HG02981 (cell line): Measurements from ENCODE around the gene KLHL13.
A peak's percentile ranks its signal among the peaks of the same experiment; 100 is the strongest.
"Not testable (repeated sequence)": the region's sequence is repeated elsewhere in the genome, so short reads cannot be mapped to it uniquely, and the experiment has no call there.

ENCODE experiments used
- ATAC-seq: cut with Tn5 transposase; IDR thresholded peaks from one replicate; pipeline ENCODE4 v1.9.1; 2021; ENCODE audit warnings: mild to moderate bottlenecking, moderate library complexity; ENCODE audit not compliant: unreplicated experiment

Gene KLHL13

DNA sequence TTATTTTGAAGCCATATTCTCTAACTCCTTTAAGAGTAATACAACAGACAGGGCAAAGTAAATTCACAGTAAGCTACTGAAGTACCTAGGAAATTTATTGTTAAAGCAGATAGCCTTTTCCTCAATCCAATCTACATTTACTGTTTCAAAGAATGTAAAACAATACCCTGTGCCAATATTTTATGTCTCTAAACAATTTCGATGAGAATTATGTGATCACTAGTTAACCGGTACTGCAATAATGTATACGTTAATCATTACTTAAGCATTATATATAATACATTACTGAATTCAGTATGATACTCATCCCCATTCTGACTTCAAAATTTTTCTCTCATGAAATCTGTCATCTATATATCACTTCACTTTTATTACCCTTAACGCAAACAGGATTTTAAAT lies 28.5 kb downstream of the KLHL13 start:
- no peak for ATAC-seq

DNA sequence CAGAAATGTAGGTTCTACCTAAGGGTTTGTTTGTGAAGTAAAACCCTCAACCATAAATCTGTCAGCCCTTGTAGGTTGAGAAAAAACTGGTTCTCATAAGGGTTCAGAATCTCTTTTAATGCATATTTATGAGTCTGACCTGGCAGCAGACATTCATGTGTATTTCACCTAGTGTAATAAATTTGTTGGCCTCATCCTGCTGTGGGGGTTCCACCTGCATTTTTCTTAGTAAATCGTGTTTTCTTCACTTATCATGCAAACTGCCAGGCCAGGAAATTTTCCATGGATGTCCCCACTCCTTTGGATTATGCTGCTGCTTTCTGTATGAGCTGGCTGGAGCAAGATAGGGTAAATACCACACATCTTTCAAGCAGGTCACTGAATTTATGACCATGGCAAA lies 42.4 kb downstream of the KLHL13 start:
- ATAC-seq, result no peak

- no peak for ATAC-seq
Observed at GRCh38 chrX:118066867-118067515, 49.6 kb downstream of the KLHL13 start.

DNA sequence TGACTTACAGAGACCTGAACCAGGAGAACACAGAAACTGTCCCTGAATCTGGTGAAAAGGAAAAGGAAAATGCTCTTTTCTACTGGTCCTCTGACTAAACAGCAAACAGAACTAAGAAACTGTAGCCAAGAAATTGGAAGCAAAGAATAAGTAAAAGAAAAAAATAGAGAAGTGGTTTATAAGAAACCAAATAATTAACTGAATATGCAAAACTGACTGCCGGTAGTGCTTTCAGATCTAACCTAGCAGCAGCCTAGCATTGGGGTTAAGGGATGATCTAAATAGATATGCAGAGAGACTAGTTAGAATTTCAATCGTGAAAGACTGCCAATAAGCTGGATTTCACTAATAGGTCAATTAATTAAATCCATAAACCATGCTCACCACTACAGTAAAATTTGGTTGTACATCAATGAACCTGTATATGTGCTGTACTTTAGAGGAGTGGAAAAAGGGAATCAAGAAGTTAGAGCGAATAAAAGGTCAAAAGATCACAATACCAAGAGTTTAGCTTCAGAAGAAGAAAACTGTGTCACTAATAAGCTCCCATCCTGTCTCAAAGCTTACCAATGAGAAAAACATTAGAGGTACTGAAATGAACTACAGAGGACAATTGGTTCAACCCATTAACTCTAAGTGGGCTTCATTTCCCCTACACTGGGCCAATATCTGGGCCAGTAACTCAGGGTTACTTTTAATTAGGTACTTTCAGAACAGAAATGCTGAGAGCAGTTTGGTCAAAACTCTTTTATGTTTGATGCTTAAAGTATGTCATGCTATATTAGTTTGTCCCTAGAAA lies 53.6 kb downstream of the KLHL13 start:
- ATAC-seq, result peak; percentile 80

GRCh38 chrX:118062048-118062789 lies 54.4 kb downstream of the KLHL13 start:
- ATAC-seq, result peak; percentile 34

GRCh38 chrX:118058924-118059323 lies 57.7 kb downstream of the KLHL13 start:
- no peak for ATAC-seq

GRCh38 chrX:118056870-118057269 lies 59.7 kb downstream of the KLHL13 start:
- ATAC-seq, result no peak

- no peak for ATAC-seq
Observed at GRCh38 chrX:118049713-118050112, 66.9 kb downstream of the KLHL13 start.

DNA sequence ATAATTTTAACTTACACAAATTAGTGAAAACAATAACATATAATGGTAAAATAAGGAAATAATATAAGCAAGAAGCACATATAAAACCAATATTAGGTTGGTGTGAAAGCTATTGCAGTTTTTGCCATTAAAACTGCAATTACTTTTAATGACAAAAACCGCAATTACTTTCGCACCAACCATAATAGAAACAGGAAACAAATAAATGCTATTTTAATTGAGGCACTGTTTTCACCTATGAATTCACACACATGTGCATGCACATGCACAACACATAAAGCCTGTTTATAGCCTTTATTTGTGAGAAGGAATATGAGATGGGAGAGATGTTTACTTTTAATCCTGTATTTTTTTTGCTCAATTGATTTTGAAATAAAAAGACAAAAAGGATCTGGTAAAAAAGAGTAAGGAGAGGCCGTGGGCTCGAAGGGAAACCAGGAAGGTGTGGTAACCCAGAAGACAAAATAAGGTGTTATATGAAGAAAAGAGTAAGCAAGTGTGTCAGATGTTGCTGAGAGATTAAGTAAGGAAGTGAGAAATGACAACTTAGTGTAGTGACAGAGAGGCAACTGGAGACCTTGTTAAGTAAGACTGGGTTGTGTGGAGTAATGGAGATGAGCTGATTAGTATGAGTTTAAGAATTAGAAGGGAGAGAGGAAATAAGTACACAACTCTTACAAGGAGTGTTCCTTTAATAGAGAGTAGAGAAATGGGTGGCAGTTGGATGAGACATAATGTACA lies 69.0 kb downstream of the KLHL13 start:
- no peak for ATAC-seq

GRCh38 chrX:118039591-118039990 lies 77.0 kb downstream of the KLHL13 start:
- ATAC-seq, result no peak

DNA sequence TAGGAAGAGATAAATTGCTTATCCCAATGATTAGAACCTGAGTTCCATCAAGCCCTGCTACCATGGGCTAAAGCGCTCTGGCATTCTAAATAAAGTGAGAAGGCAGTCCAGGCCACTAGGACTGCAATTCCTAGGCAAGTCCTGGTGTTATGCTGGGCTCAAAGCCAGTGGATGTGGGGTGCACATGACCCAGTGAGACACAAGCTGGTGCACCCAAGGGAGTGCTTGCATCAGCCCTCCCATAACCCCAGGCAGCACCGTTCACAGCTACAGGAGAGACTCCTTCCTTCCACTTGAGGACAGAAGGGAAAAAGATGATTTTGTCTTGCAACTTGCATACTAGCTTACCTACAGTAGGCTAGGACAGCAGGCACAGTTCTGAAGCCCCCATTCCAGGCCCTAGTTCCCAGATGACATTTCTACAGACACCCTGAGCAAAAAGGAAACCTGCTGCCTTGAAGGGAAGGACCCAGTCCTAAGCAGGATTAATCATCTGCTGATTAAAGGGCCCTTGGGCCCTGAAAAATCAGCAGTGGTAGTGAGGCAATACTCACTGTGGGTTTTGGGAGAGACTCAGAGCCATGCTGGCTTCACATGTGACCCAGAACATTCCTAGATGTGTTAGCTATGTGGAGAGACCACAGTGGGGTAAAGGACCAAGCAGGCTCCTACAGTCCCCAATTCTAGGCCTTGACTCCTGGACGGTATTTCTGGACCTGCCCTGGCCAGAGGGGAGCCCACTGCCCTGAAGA lies 77.8 kb downstream of the KLHL13 start:
- ATAC-seq, result no peak

DNA sequence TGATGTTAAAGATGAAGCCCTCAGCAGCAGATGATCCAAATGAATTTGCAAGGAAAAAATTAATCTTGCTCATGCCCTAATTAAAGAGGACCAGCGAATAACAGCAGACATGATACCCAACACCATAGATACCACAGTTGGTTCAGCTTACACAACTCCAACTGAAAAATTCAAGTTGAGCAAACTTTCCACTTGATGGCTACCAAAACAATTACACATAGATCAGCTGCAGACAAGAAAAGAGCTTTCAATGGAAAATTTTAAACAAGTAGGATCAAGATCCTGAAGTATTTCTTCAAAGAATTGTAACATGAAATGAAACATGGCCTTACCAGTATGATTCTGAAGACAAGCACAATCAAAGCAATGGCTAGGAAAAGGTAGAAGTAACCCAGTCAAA lies 90.0 kb downstream of the KLHL13 start:
- no peak for ATAC-seq

GRCh38 chrX:118025226-118025625 lies 91.4 kb downstream of the KLHL13 start:
- no peak for ATAC-seq

DNA sequence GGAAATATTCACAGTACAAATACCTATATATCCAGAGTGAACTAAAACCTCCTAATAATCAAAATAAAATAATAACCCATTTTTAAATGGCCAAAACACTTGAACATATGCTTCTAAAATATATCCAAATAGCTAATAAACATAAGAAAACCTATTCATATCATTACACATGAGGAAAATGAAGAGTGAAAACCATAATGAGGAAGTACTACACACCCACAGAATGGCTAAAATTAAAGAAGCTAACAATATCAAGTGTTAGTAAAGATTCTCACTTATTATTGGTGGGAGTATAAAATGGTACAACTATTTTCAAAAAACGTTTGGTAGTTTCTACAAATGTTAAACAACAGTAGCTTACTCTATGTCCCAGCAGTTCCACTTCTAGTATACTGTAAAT lies 92.1 kb downstream of the KLHL13 start:
- no peak for ATAC-seq

DNA sequence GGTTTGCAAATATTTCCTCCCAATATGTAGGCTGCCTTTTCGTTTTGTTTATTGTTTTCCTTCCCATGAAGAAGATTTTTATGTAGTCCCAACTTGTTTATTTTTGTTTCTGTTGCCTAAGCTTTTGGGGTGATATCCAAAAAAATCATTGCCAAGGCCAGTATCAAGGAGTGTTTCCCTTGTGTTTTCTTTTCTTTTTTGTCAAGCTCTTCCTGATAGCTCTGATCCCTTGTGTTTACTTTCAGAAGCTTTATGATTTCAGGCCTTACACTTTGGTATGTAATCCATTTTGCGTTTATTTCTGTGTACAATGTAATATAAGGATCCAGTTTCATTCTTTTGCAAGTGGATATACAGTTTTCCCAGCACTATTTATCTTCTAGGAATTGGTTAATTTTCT lies 93.9 kb downstream of the KLHL13 start:
- ATAC-seq, result no peak

DNA sequence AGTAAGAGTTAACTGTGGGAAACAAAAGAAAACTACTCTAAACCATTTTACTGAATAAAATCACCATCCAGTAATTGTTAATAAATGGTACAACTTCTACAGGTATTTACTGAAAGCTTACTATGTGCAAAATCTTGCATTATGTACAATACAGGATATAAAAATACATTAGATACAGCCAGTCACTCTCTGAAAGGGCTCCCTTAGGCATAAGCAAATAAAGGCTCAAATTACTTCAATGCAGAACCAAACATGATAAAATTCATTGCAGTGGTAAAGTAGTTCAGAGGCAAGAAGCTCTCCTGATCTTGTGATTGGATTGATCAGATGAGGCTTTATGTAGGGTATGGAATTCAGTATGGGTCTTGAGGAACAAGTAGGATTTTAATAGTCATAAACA lies 100.2 kb downstream of the KLHL13 start:
- ATAC-seq, result no peak

DNA sequence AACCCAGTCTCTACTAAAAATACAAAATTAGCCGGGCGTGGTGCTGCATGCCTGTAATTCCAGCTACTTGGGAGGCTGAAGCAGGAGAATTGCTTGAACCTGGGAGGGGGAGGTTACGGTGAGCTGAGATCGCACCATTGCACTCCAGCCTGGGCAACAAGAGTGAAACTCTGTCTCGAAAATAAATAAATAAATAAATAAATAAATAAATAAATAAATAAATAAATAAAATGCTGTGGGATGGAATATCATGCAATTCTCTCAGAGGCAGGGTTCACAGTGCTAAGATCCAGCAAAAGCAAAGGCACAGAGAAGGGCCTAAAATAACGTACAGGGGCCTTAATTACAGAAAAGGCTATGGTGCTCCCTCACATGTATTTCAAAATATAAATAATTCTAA lies 114.2 kb downstream of the KLHL13 start:
- ATAC-seq, result not testable (repeated sequence)

- ATAC-seq, result no peak
Observed at GRCh38 chrX:118000518-118000917, 116.1 kb downstream of the KLHL13 start.

- ATAC-seq, result no peak
Observed at GRCh38 chrX:117998171-117998570, 118.4 kb downstream of the KLHL13 start.

DNA sequence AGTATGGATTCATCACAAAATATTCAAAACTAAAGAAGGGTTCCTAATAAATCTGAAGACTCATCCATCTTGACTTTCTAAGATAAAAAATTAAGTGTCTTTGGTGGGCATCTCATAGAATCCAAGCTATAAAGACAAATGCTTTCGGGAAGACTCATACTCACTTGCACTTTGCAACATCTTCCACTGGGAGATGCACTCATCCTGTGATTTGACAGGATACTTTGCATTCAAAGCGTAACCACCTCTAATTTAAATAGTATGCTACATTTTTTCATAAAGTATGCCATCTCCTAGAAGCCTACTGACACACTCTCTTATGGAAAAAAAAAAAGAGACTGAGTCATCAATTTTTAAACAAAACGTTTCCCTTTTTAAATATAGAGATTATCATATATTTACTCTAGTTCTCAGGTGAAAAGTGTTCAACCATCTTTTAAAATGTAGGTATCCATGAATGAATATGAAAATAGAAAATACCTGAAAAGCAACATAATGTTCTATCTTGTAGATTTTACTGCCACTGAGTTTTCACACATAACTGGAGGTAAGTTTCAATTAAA lies 119.6 kb downstream of the KLHL13 start:
- no peak for ATAC-seq
